OCI-LY7 (cell line): ENCODE results near the gene HCK. TPM values are rescaled to one million over a fixed set of nuclear protein-coding genes. Genes with fewer than 3 reads are reported as not detected.

Source experiments
- BruUV-seq: library from RNA; stranded (reverse); fragments of 400-500 nt; replicated peaks from 2 replicates; lab custom pipeline; 2021; lab: Mats Ljungman, UMichigan
- CTCF ChIA-PET: fragments of 300-600 bp; sonication (Branson Sonifier 250); formaldehyde crosslinking; loops from one replicate; lab custom pipeline; 2022; ENCODE audit warnings: antibody characterized with exemption; ENCODE audit not compliant: unreplicated experiment; lab: Charles Lee
- POLR2A ChIA-PET: fragments of 300-600 bp; sonication (Branson Sonifier 250); formaldehyde crosslinking; loops from one replicate; lab custom pipeline; 2022; ENCODE audit warnings: antibody characterized with exemption; lab: Charles Lee
- DNase-seq: peaks from one replicate; pipeline ENCODE4 v3.0.0-alpha.2; 2015; ENCODE audit warnings: low spot score
- H2AFZ ChIP-seq: fragments of 200-600 bp; sonication (generic), shearing (Covaris generic); 2 replicates; pipeline ENCODE4 v1.6.1; 2014; ENCODE audit warnings: mild to moderate bottlenecking, antibody characterized with exemption, low read length, moderate library complexity
- H3K27ac ChIP-seq: fragments of 200-600 bp; sonication (generic); 2 replicates; pipeline ENCODE4 v1.5.1; 2014; ENCODE audit warnings: mixed run types, low read depth, mild to moderate bottlenecking, moderate library complexity, low read length, inconsistent platforms; ENCODE audit not compliant: poor library complexity, severe bottlenecking
- H3K36me3 ChIP-seq: fragments of 200-600 bp; sonication (generic); 2 replicates; pipeline ENCODE4 v1.6.1; 2014; ENCODE audit warnings: mild to moderate bottlenecking, antibody characterized with exemption, low read length, moderate library complexity, mixed read lengths; ENCODE audit not compliant: insufficient read depth
- H3K4me1 ChIP-seq: fragments of 200-600 bp; sonication (generic); 2 replicates; pipeline ENCODE4 v1.5.1; 2014; ENCODE audit warnings: mild to moderate bottlenecking, low read length; ENCODE audit not compliant: insufficient read depth, poor library complexity, severe bottlenecking
- H3K4me2 ChIP-seq: fragments of 200-600 bp; sonication (generic); 2 replicates; pipeline ENCODE4 v1.6.1; 2014; ENCODE audit warnings: mild to moderate bottlenecking, low read length
- H3K4me3 ChIP-seq: fragments of 200-600 bp; sonication (generic); 2 replicates; pipeline ENCODE4 v1.5.1; 2014; ENCODE audit warnings: mild to moderate bottlenecking, low read depth, low read length; ENCODE audit not compliant: poor library complexity, severe bottlenecking
- H3K79me2 ChIP-seq: fragments of 200-600 bp; sonication (generic); 2 replicates; pipeline ENCODE4 v1.6.1; 2016; ENCODE audit warnings: low read depth, mild to moderate bottlenecking, low read length, moderate library complexity, mixed read lengths; ENCODE audit not compliant: insufficient read depth
- H3K9me2 ChIP-seq: fragments of 200-600 bp; sonication (generic); 2 replicates; pipeline ENCODE4 v1.6.1; 2016; ENCODE audit warnings: mild to moderate bottlenecking, low read length, mixed read lengths; ENCODE audit not compliant: insufficient read depth
- H3K9me3 ChIP-seq: fragments of 200-600 bp; sonication (generic); 2 replicates; pipeline ENCODE4 v1.6.1; 2014; ENCODE audit warnings: mild to moderate bottlenecking, mixed run types, low read length, mixed read lengths
- H4K20me1 ChIP-seq: fragments of 200-600 bp; sonication (generic); 2 replicates; pipeline ENCODE4 v1.6.1; 2014; ENCODE audit warnings: mild to moderate bottlenecking, antibody characterized with exemption, low read length, moderate library complexity, mixed read lengths; ENCODE audit not compliant: insufficient read depth
- EZH2phosphoT487 ChIP-seq: fragments of 200-600 bp; sonication (generic); IDR thresholded peaks from 2 replicates; pipeline ENCODE4 v1.6.1; 2018; ENCODE audit warnings: low read depth, borderline replicate concordance, mild to moderate bottlenecking, mixed run types, antibody characterized with exemption, low read length, moderate library complexity, mixed read lengths
- intact Hi-C: fragments of 100-400 bp; cut with micrococcal nuclease; formaldehyde crosslinking; loops from one replicate; pipeline ENCODE4 v1.10.0; 2022; ENCODE audit not compliant: unreplicated experiment
- total RNA-seq, 2 experiments: library from RNA; depleted of rRNA in 1 of 2; stranded (reverse); fragments of >200 nt in 1 of 2; shearing (Covaris generic) in 1 of 2; gene quantifications; 2 replicates each; pipeline ENCODE4 v1.2.3, GENCODE V29; 2014 to 2022
- TF ChIP-seq, protein P1 (sequence below): fragments of 200-600 bp; sonication (generic); conservative IDR thresholded peaks from 2 replicates; pipeline ENCODE4 v1.5.1; 2014; ENCODE audit warnings: mild to moderate bottlenecking, antibody characterized with exemption, low read length, moderate library complexity, mixed read lengths

HCK gene
- total RNA-seq, 2 experiments from 2014 or later: 0.19 to 3.2 TPM

DNA sequence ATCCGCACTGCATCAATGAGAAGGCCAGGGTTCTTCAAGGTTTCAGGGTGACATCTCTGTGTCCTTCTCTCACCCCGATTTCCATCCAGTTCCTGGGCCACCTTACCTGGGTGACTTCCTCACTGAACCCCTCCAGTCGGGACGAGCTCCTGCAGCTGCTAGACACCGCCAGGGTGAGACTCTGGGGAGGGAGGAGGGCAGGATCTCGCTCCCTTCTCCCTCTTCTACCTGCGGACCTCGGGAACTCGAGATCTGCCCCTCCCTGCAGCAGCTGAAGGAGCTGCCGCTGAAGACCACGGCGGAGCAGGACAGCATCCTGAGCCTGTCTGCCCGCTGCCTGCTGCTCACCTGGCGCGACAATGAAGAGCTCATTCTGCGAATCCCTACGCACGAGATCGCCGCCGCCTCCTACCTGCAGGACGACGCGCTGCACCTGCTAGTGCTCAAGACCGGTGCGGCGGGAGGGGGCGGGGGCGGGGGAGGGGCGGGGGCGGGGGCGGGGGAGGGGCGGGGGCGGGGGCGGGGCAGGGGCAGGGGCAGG lies 34.3 kb upstream of the HCK start:
- Histone ChIP-seq H2AFZ (no peak overlapping the region), H3K4me3 (no peak overlapping the region), H3K36me3 (no peaks in the 10 kb centered on the region), H3K79me2 (no peaks in the 10 kb centered on the region), H3K27ac (no peak overlapping the region), H3K9me2 (no peaks in the 10 kb centered on the region), H3K4me2 (peak overlapping the region; percentile 99; the same call in 1 of the 2 replicates), H3K9me3 (no peaks in the 10 kb centered on the region), H3K4me1 (peaks cover 6% of the 10 kb centered on the region), H4K20me1 (no peaks in the 10 kb centered on the region)
- BruUV-seq: no TSS peak
- POLR2A ChIA-PET: interaction anchor here (0.6 to 1.4 kb wide), 9 partner anchors 10 to 784 kb away, joined by 3 to 4 read pairs (median 3); no protein-coding TSS in a partner anchor
- intact Hi-C loops: loop anchor here (5.0 kb wide), 1 partner anchor 165 kb away; no protein-coding TSS in a partner anchor
- TF ChIP-seq, protein P1, sequence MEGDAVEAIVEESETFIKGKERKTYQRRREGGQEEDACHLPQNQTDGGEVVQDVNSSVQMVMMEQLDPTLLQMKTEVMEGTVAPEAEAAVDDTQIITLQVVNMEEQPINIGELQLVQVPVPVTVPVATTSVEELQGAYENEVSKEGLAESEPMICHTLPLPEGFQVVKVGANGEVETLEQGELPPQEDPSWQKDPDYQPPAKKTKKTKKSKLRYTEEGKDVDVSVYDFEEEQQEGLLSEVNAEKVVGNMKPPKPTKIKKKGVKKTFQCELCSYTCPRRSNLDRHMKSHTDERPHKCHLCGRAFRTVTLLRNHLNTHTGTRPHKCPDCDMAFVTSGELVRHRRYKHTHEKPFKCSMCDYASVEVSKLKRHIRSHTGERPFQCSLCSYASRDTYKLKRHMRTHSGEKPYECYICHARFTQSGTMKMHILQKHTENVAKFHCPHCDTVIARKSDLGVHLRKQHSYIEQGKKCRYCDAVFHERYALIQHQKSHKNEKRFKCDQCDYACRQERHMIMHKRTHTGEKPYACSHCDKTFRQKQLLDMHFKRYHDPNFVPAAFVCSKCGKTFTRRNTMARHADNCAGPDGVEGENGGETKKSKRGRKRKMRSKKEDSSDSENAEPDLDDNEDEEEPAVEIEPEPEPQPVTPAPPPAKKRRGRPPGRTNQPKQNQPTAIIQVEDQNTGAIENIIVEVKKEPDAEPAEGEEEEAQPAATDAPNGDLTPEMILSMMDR: 0 out of 2 replicates have a peak, but pooled peaks have one; percentile 36
- TF ChIP-seq EZH2phosphoT487: no peak
- peak; percentile 79 for DNase-seq
- CTCF ChIA-PET: interaction anchor here (0.6 to 2.0 kb wide), 5 partner anchors 12 to 91 kb away, joined by 3 to 7 read pairs (median 4); partner anchors contain the start of genes PDRG1 and TM9SF4

- no peak for TF ChIP-seq EZH2phosphoT487
- TF ChIP-seq, protein P1: 0 out of 2 replicates have a peak, but pooled peaks have one; percentile 23
- Histone ChIP-seq H3K4me2 (peak overlapping the region; percentile 99), H3K36me3 (no peaks in the 10 kb centered on the region), H3K4me3 (peak overlapping the region; percentile 73), H3K27ac (no peak overlapping the region), H2AFZ (peak overlapping the region; percentile 92), H3K4me1 (peaks cover 6% of the 10 kb centered on the region), H3K79me2 (no peaks in the 10 kb centered on the region), H4K20me1 (no peaks in the 10 kb centered on the region), H3K9me3 (no peaks in the 10 kb centered on the region), H3K9me2 (no peaks in the 10 kb centered on the region)
- peak; percentile 60 for DNase-seq
- intact Hi-C loops: loop anchor here (5.0 kb wide), 1 partner anchor 166 kb away; no protein-coding TSS in a partner anchor
- POLR2A ChIA-PET: interaction anchor here (0.8 to 1.4 kb wide), 5 partner anchors 11 to 73 kb away, joined by 3 to 4 read pairs (median 3); no protein-coding TSS in a partner anchor
- no TSS peak for BruUV-seq
- CTCF ChIA-PET: interaction anchor here (1.0 to 2.0 kb wide), 3 partner anchors 13 to 91 kb away, joined by 3 to 7 read pairs (median 5); partner anchors contain the start of genes PDRG1 and TM9SF4
Observed at GRCh38 chr20:32018269-32019155, 33.5 kb upstream of the HCK start.
